A549 (cell line): ENCODE data around the gene PDGFC. TPM values are rescaled to one million over a fixed set of nuclear protein-coding genes. Genes with fewer than 3 reads are reported as not detected.

Experiments
- ATAC-seq, 2 experiments: fragments of 200-7000 bp in 1 of 2; fragments of >200 bp in 1 of 2; cut with Nextera tagmentation in 1 of 2; cut with Tn5 transposase in 1 of 2; 3 replicates each; pipeline versions ENCODE4 v1.8.0 to v1.9.1; 2018 to 2020; ENCODE audit warnings: mild to moderate bottlenecking in 1 of 2, moderate library complexity in 1 of 2
- CTCF ChIA-PET: fragments of 300-600 bp; sonication (Branson Sonifier 250); formaldehyde crosslinking; extraction: SDS; loops from one replicate; lab custom pipeline; 2021; ENCODE audit warnings: antibody characterized with exemption, inconsistent platforms; lab: Yijun Ruan, JAX
- POLR2A ChIA-PET: fragments of 350-600 bp; formaldehyde crosslinking; extraction: SDS; loops from one replicate; lab custom pipeline; 2021; ENCODE audit warnings: antibody characterized with exemption, inconsistent platforms; lab: Yijun Ruan, JAX
- DNase-seq, 2 experiments: peaks; one replicate each; pipeline versions ENCODE4 v3.0.0 to v3.0.0-alpha.2; 2011 to 2016; ENCODE audit warnings: low read depth in 1 of 2, low spot score in 1 of 2
- FAIRE-seq: peaks from 2 replicates; lab custom pipeline; 2011; peaks lifted over from hg19 to GRCh38; lab: Jason Lieb, UNC
- H3K27ac ChIP-seq, 2 experiments: fragments of >200 bp; sonication (Bioruptor Twin); formaldehyde crosslinking; 3 replicates each; pipeline ENCODE4 v1.5.1; 2016 to 2017
- H3K4me1 ChIP-seq: fragments of >200 bp; sonication (Bioruptor Twin); formaldehyde crosslinking; 3 replicates; pipeline ENCODE4 v1.6.1; 2016
- H3K4me2 ChIP-seq: fragments of >200 bp; sonication (Bioruptor Twin); formaldehyde crosslinking; 3 replicates; pipeline ENCODE4 v1.6.1; 2016
- H3K4me3 ChIP-seq: fragments of >200 bp; sonication (Bioruptor Twin); formaldehyde crosslinking; 3 replicates; pipeline ENCODE4 v1.5.1; 2016
- H3K9me3 ChIP-seq: fragments of >200 bp; sonication (Bioruptor Twin); formaldehyde crosslinking; 3 replicates; pipeline ENCODE4 v1.6.1; 2016
- ATOH8 ChIP-seq: fragments of 250-450 bp; sonication (Bioruptor Pico); IDR thresholded peaks from 2 replicates; pipeline ENCODE4 v1.5.0; 2020; ENCODE audit warnings: low read depth, mild to moderate bottlenecking, moderate library complexity
- CBX2 ChIP-seq: fragments of 200-600 bp; sonication (generic); IDR thresholded peaks from 2 replicates; pipeline ENCODE4 v1.6.1; 2016; ENCODE audit warnings: low read depth, mild to moderate bottlenecking, borderline replicate concordance
- CBX8 ChIP-seq: fragments of 200-600 bp; sonication (generic); IDR thresholded peaks from 2 replicates; pipeline ENCODE4 v1.6.1; 2016
- CEBPB ChIP-seq, 2 experiments: fragments of >200 bp in 1 of 2; sonication (Bioruptor Twin) in 1 of 2; formaldehyde crosslinking in 1 of 2; IDR thresholded peaks; 2 replicates each; pipeline ENCODE4 v1.6.1; 2012 to 2016
- E2F6 ChIP-seq: IDR thresholded peaks from 2 replicates; pipeline ENCODE4 v1.6.1; 2012; ENCODE audit warnings: low read depth, borderline replicate concordance
- ELK1 ChIP-seq: fragments of 150-350 bp; IDR thresholded peaks from 2 replicates; pipeline ENCODE4 v1.6.1; 2014; ENCODE audit warnings: low read depth, mild to moderate bottlenecking, low read length
- FOSL2 ChIP-seq, 2 experiments: fragments of 450-650 bp in 1 of 2; fragments of >200 bp in 1 of 2; sonication (Bioruptor Twin) in 1 of 2; formaldehyde crosslinking; IDR thresholded peaks; 2 replicates each; pipeline versions ENCODE4 v1.5.0 to v1.6.1; 2016 to 2020; ENCODE audit warnings: mild to moderate bottlenecking in 1 of 2, moderate library complexity in 1 of 2
- HDAC2 ChIP-seq: fragments of 200-600 bp; sonication (generic); IDR thresholded peaks from 2 replicates; pipeline ENCODE4 v1.6.1; 2016
- HEYL ChIP-seq: fragments of 250-450 bp; sonication (Bioruptor Pico); IDR thresholded peaks from 2 replicates; pipeline ENCODE4 v1.8.0; 2021; ENCODE audit warnings: mild to moderate bottlenecking, moderate library complexity
- JUNB ChIP-seq: fragments of >200 bp; sonication (Bioruptor Twin); formaldehyde crosslinking; IDR thresholded peaks from 2 replicates; pipeline ENCODE4 v1.6.1; 2016
- KDM5A ChIP-seq: fragments of 200-600 bp; sonication (generic); IDR thresholded peaks from 2 replicates; pipeline ENCODE4 v1.6.1; 2016; ENCODE audit warnings: antibody characterized with exemption, mild to moderate bottlenecking
- NFE2L2 ChIP-seq: fragments of 150-350 bp; conservative IDR thresholded peaks from 2 replicates; pipeline ENCODE4 v1.6.1; 2014; ENCODE audit warnings: low read length
- NPAS2 ChIP-seq: fragments of 250-450 bp; sonication (Bioruptor Pico); IDR thresholded peaks from 2 replicates; pipeline ENCODE4 v1.8.0; 2022; ENCODE audit warnings: mild to moderate bottlenecking, moderate library complexity, borderline replicate concordance
- POLR2AphosphoS2 ChIP-seq: conservative IDR thresholded peaks from 2 replicates; pipeline ENCODE4 v1.6.1; 2012; ENCODE audit warnings: low read length, improper control_type of control experiment, inconsistent platforms
- RAD21 ChIP-seq, 2 experiments: fragments of >200 bp in 1 of 2; sonication (Bioruptor Twin) in 1 of 2; formaldehyde crosslinking in 1 of 2; IDR thresholded peaks in 1 of 2; conservative IDR thresholded peaks in 1 of 2; 2 replicates in 1 of 2; 3 replicates in 1 of 2; pipeline ENCODE4 v1.6.1; 2012 to 2018; ENCODE audit warnings: inconsistent platforms in 1 of 2
- REST ChIP-seq: fragments of 200-600 bp; sonication (generic); IDR thresholded peaks from 2 replicates; pipeline ENCODE4 v1.6.1; 2016; ENCODE audit warnings: antibody characterized with exemption, mild to moderate bottlenecking, moderate library complexity
- RFX5 ChIP-seq: fragments of 450-650 bp; IDR thresholded peaks from 2 replicates; pipeline ENCODE4 v1.7.1; 2014; ENCODE audit warnings: antibody characterized with exemption, mild to moderate bottlenecking, moderate library complexity
- SMC3 ChIP-seq: fragments of >200 bp; sonication (Bioruptor Twin); formaldehyde crosslinking; IDR thresholded peaks from 3 replicates; pipeline ENCODE4 v1.6.1; 2018; ENCODE audit warnings: inconsistent platforms
- SREBF2 ChIP-seq: fragments of 450-650 bp; IDR thresholded peaks from 2 replicates; pipeline ENCODE4 v1.6.1; 2014; ENCODE audit warnings: mild to moderate bottlenecking, moderate library complexity
- TFCP2L1 ChIP-seq: fragments of 250-450 bp; sonication (Bioruptor Pico); IDR thresholded peaks from 2 replicates; pipeline ENCODE4 v1.5.0; 2021; ENCODE audit warnings: mild to moderate bottlenecking
- ZNF302 ChIP-seq: fragments of 250-450 bp; sonication (Bioruptor Pico); IDR thresholded peaks from 2 replicates; pipeline ENCODE4 v1.9.0; 2021; ENCODE audit warnings: inconsistent platforms, mild to moderate bottlenecking, moderate library complexity
- WGBS: methylation state at CpG from one replicate; pipeline ENCODE4 v1.1.6; 2017; ENCODE audit errors: missing lambda C conversion rate; 5-methylcytosine and 5-hydroxymethylcytosine counted together
- polyA plus RNA-seq, 4 experiments: library from polyadenylated mRNA; depleted of rRNA in 3 of 4; stranded (reverse); fragments of >200 nt; fragmentation: RNase III in 1 of 4; extraction: RNeasy Plus Mini Kit Qiagen cat#74134 plus additional on column Dnase treatment in 1 of 4; gene quantifications; 2 replicates in 3 of 4; 3 replicates in 1 of 4; pipeline ENCODE4 v1.2.3, GENCODE V29; 2011 to 2017

The PDGFC gene
- polyA plus RNA-seq, 2 of the 4 experiments (the other 2 are of a cell fraction): 3.5 to 4.1 TPM

- TF ChIP-seq RFX5: no peak
Measured at GRCh38 chr4:156972379-156973015, 898 bp upstream of the PDGFC start (continued).

GRCh38 chr4:156971165-156971675 lies 379 bp downstream of the PDGFC start:
- POLR2A ChIA-PET: no interaction called here
- FAIRE-seq (no peak), DNase-seq (no peak), ATAC-seq (peak; percentile 39 to 40)
- CTCF ChIA-PET: interaction anchor here (1.2 to 2.2 kb wide), 2 partner anchors 74 to 495 kb away, joined by 5 to 11 read pairs; no protein-coding TSS in a partner anchor
- Histone ChIP-seq H3K4me1 (0 out of 3 replicates have a peak, but pooled peaks cover 8% of the 10 kb centered on the region), H3K27ac (peak overlapping the region; percentile 88 to 98), H3K4me3 (peak overlapping the region; percentile 92), H3K9me3 (no peaks in the 10 kb centered on the region), H3K4me2 (peak overlapping the region; percentile 84)
- 2% methylated on average over 9 of the region's 51 CpGs for WGBS
- TF ChIP-seq NPAS2 (CRISPR knock-in tag) (no peak), SREBF2 (no peak), TFCP2L1 (CRISPR knock-in tag) (no peak), E2F6 (no peak), CBX8 (no peak), CBX2 (no peak), ELK1 (no peak), REST (no peak), JUNB (no peak), KDM5A (no peak), HEYL (CRISPR knock-in tag) (no peak), ATOH8 (CRISPR knock-in tag) (no peak), HDAC2 (no peak), CEBPB (IDR thresholded peaks at IDR 0.05) (no peak)

GRCh38 chr4:156970501-156971164 lies 966 bp downstream of the PDGFC start:
- POLR2A ChIA-PET: interaction anchor here (0.7 kb wide), 1 partner anchor 199 kb away, joined by 3 read pairs; no protein-coding TSS in a partner anchor

More at GRCh38 chr4:156970501-156971164, 966 bp downstream of the PDGFC start:
- Histone ChIP-seq H3K4me2 (peak overlapping the region; percentile 84), H3K4me3 (peak overlapping the region; percentile 92), H3K4me1 (0 out of 3 replicates have a peak, but pooled peaks cover 8% of the 10 kb centered on the region), H3K27ac (peak overlapping the region; percentile 88 to 98; a peak in 5 of 6 replicates), H3K9me3 (no peaks in the 10 kb centered on the region)
- peak; percentile 42 to 53 for DNase-seq
- CTCF ChIA-PET: interaction anchor here (0.9 to 2.2 kb wide), 4 partner anchors 75 to 497 kb away, joined by 3 to 11 read pairs (median 4); no protein-coding TSS in a partner anchor
- no peak for FAIRE-seq
- ATAC-seq: peak; percentile 87 to 88
- 2% methylated on average over 20 of the region's 22 CpGs for WGBS
- TF ChIP-seq FOSL2 (IDR thresholded peaks at IDR 0.05) (no peak), FOSL2 (CRISPR knock-in tag; IDR thresholded peaks at IDR 0.05) (no peak), RAD21 (conservative IDR thresholded peaks at IDR 0.05 in 1 of 2, IDR thresholded peaks at IDR 0.05 in 1 of 2) (peak in 1 of 2 experiments; percentile 10; a peak in 1 of 5 replicates), ZNF302 (CRISPR knock-in tag) (no peak), KDM5A (no peak), SMC3 (no peak), POLR2AphosphoS2 (no peak), NFE2L2 (no peak)
- TF ChIP-seq, all 56 proteins: peak for 1
